Urinary bladder (tissue), 4 donors: Measurements from ENCODE around the gene CCNJ. TPM values are rescaled to one million over a fixed set of nuclear protein-coding genes. Genes with fewer than 3 reads are reported as not detected.
A peak's percentile ranks its signal among the peaks of the same experiment; 100 is the strongest.
"Not testable (repeated sequence)": the region's sequence is repeated elsewhere in the genome, so short reads cannot be mapped to it uniquely, and the experiment has no call there.

Experiments
- DNase-seq: peaks from one replicate; pipeline ENCODE4 v3.0.0-alpha.2; 2015; ENCODE audit errors: extremely low spot score
- H3K27ac ChIP-seq: one replicate; pipeline ENCODE4 v1.5.1; 2013; ENCODE audit warnings: low read depth, mild to moderate bottlenecking, moderate library complexity
- H3K36me3 ChIP-seq: one replicate; pipeline ENCODE4 v1.6.1; 2013; ENCODE audit warnings: mild to moderate bottlenecking, moderate library complexity; ENCODE audit not compliant: insufficient read depth
- H3K4me1 ChIP-seq: one replicate; pipeline ENCODE4 v1.6.1; 2013; ENCODE audit warnings: mild to moderate bottlenecking, moderate library complexity; ENCODE audit not compliant: insufficient read depth
- H3K4me3 ChIP-seq: one replicate; pipeline ENCODE4 v1.5.1; 2013; ENCODE audit warnings: low read depth, low read length
- WGBS: extraction: QIAGEN DNeasy Blood & Tissue Kit; methylation state at CpG from one replicate; pipeline ENCODE4 v1.1.7; 2013; 5-methylcytosine and 5-hydroxymethylcytosine counted together
- polyA plus RNA-seq: library from polyadenylated mRNA; stranded (reverse); fragments of 200-250 nt; gene quantifications from one replicate; pipeline ENCODE4 v1.2.3, GENCODE V29; 2013
- total RNA-seq: library from RNA; depleted of rRNA; stranded (reverse); fragments of >200 nt; gene quantifications from one replicate; pipeline ENCODE4 v1.2.3, GENCODE V29; 2014
- donor health status: healthy with polysubstance abuse.
- donor health status: healthy.

CCNJ gene
- total RNA-seq = 7.3 TPM
- polyA plus RNA-seq = 3.5 TPM

GRCh38 chr10:96043033-96043892 is at the start of gene CCNJ:
TSS of gene CCNJ (plus strand) at chr10:96043583. CDS start at chr10:96044394, 811 bp downstream.
- Histone ChIP-seq H3K4me1 (no peaks in the 10 kb centered on the region), H3K4me3 (peak within 1 kb of the TSS; percentile 82), H3K27ac (peak within 1 kb of the TSS; percentile 78), H3K36me3 (no peaks in the 10 kb centered on the region)
- peak; percentile 51 for DNase-seq
- 2% methylated on average over 92 of the region's 92 CpGs for WGBS

- H3K27ac ChIP-seq, H3K36me3 ChIP-seq, H3K4me1 ChIP-seq, DNase-seq, H3K4me3 ChIP-seq: not testable (repeated sequence)
- WGBS = 89% methylated on average over 11 of the region's 11 CpGs
Measured at GRCh38 chr10:95994376-95994775, 49.0 kb upstream of the CCNJ start.

GRCh38 chr10:95998255-95998784 is 45.1 kb upstream of the CCNJ start:
- 81% methylated on average over 1 of the region's 1 CpG for WGBS
- DNase-seq = no peak
- Histone ChIP-seq H3K4me3 (no peak overlapping the region), H3K4me1 (no peaks in the 10 kb centered on the region), H3K36me3 (no peaks in the 10 kb centered on the region), H3K27ac (no peak overlapping the region)

- 88% methylated on average over 2 of the region's 2 CpGs for WGBS
- Histone ChIP-seq H3K4me3 (no peak overlapping the region), H3K4me1 (no peaks in the 10 kb centered on the region), H3K36me3 (no peaks in the 10 kb centered on the region), H3K27ac (no peak overlapping the region)
- no peak for DNase-seq
Measured at GRCh38 chr10:96013956-96014355, 29.4 kb upstream of the CCNJ start.

GRCh38 chr10:96014473-96015102 is 28.8 kb upstream of the CCNJ start:
- 95% methylated on average over 2 of the region's 2 CpGs for WGBS
- Histone ChIP-seq H3K4me3 (no peak overlapping the region), H3K27ac (no peak overlapping the region), H3K4me1 (no peaks in the 10 kb centered on the region), H3K36me3 (no peaks in the 10 kb centered on the region)
- no peak for DNase-seq

GRCh38 chr10:96017191-96017687 is 26.1 kb upstream of the CCNJ start:
- 16% methylated on average over 5 of the region's 5 CpGs for WGBS
- DNase-seq = peak; percentile 75
- no peak overlapping the region for H3K4me3 ChIP-seq
- H3K36me3 ChIP-seq = no peaks in the 10 kb centered on the region
- no peak overlapping the region for H3K27ac ChIP-seq
- H3K4me1 ChIP-seq = no peaks in the 10 kb centered on the region

GRCh38 chr10:96021332-96021731 is 22.1 kb upstream of the CCNJ start:
- WGBS = 59% methylated on average over 1 of the region's 1 CpG
- Histone ChIP-seq H3K4me3 (no peak overlapping the region), H3K4me1 (no peaks in the 10 kb centered on the region), H3K36me3 (no peaks in the 10 kb centered on the region), H3K27ac (no peak overlapping the region)
- DNase-seq = no peak

- H3K36me3 ChIP-seq = no peaks in the 10 kb centered on the region
- 77% methylated on average over 2 of the region's 2 CpGs for WGBS
- no peak overlapping the region for H3K27ac ChIP-seq
- H3K4me1 ChIP-seq = no peaks in the 10 kb centered on the region
- H3K4me3 ChIP-seq = no peak overlapping the region
- no peak for DNase-seq
Measured at GRCh38 chr10:96022739-96023138, 20.6 kb upstream of the CCNJ start.

- H3K4me3 ChIP-seq = no peak overlapping the region
- H3K4me1 ChIP-seq = no peaks in the 10 kb centered on the region
- no peaks in the 10 kb centered on the region for H3K36me3 ChIP-seq
- H3K27ac ChIP-seq = no peak overlapping the region
- DNase-seq = no peak
Measured at GRCh38 chr10:96023168-96023567, 20.2 kb upstream of the CCNJ start.

GRCh38 chr10:96025566-96025965 is 17.8 kb upstream of the CCNJ start:
- WGBS = 84% methylated on average over 3 of the region's 3 CpGs
- no peak for DNase-seq
- no peaks in the 10 kb centered on the region for H3K4me1 ChIP-seq

GRCh38 chr10:96034625-96035024 is 8.8 kb upstream of the CCNJ start:
- Histone ChIP-seq H3K4me3 (no peak overlapping the region), H3K36me3 (no peaks in the 10 kb centered on the region), H3K27ac (no peak overlapping the region), H3K4me1 (no peaks in the 10 kb centered on the region)
- DNase-seq = no peak
- WGBS = 91% methylated on average over 1 of the region's 1 CpG

More at GRCh38 chr10:96025566-96025965, 17.8 kb upstream of the CCNJ start:
- Histone ChIP-seq H3K4me3 (no peak overlapping the region), H3K36me3 (no peaks in the 10 kb centered on the region), H3K27ac (no peak overlapping the region)

- 86% methylated on average over 4 of the region's 4 CpGs for WGBS
- no peak for DNase-seq
- Histone ChIP-seq H3K4me3 (no peak overlapping the region), H3K4me1 (no peaks in the 10 kb centered on the region), H3K36me3 (no peaks in the 10 kb centered on the region), H3K27ac (no peak overlapping the region)
Measured at GRCh38 chr10:96038476-96039387, 4.7 kb upstream of the CCNJ start.

- H3K36me3 ChIP-seq = no peaks in the 10 kb centered on the region
- WGBS = 95% methylated on average over 11 of the region's 11 CpGs
- no peak for DNase-seq
Measured at GRCh38 chr10:96041146-96041545, 2.2 kb upstream of the CCNJ start.

More at GRCh38 chr10:96041146-96041545, 2.2 kb upstream of the CCNJ start:
- H3K4me1 ChIP-seq = no peaks in the 10 kb centered on the region
- H3K27ac ChIP-seq = no peak overlapping the region
- H3K4me3 ChIP-seq = no peak overlapping the region
